Measurements from ENCODE around the gene ALG14.
"Not testable (repeated sequence)": the region's sequence is repeated elsewhere in the genome, so short reads cannot be mapped to it uniquely, and the experiment has no call there.

The ALG14 gene

GRCh38 chr1:94951509-94952208 is 121.1 kb downstream of the ALG14 start:
- FAIRE-seq = no peak

GRCh38 chr1:94951046-94951445 is 121.7 kb downstream of the ALG14 start:
- no peak for FAIRE-seq

GRCh38 chr1:94949681-94950661 is 122.8 kb downstream of the ALG14 start:
- no peak for FAIRE-seq

GRCh38 chr1:94947437-94947836 is 125.3 kb downstream of the ALG14 start:
- no peak for FAIRE-seq

GRCh38 chr1:94946886-94947285 is 125.9 kb downstream of the ALG14 start:
- FAIRE-seq = no peak

- no peak for FAIRE-seq
Observed at GRCh38 chr1:94942171-94943128, 130.3 kb downstream of the ALG14 start.

- not testable (repeated sequence) for FAIRE-seq
Observed at GRCh38 chr1:94941480-94941879, 131.3 kb downstream of the ALG14 start.

GRCh38 chr1:94940738-94941137 is 132.0 kb downstream of the ALG14 start:
- no peak for FAIRE-seq

- no peak for FAIRE-seq
Observed at GRCh38 chr1:94937820-94938219, 134.9 kb downstream of the ALG14 start.

- FAIRE-seq = no peak
Observed at GRCh38 chr1:94936861-94937620, 135.7 kb downstream of the ALG14 start.

- FAIRE-seq = no peak
Observed at GRCh38 chr1:94935476-94935875, 137.3 kb downstream of the ALG14 start.

GRCh38 chr1:94935034-94935433 is 137.7 kb downstream of the ALG14 start:
- FAIRE-seq = no peak

GRCh38 chr1:94934551-94934950 is 138.2 kb downstream of the ALG14 start:
- FAIRE-seq = no peak

GRCh38 chr1:94931254-94931841 is 141.4 kb downstream of the ALG14 start:
- FAIRE-seq = no peak

GRCh38 chr1:94929351-94930217 is 143.2 kb downstream of the ALG14 start:
- no peak for FAIRE-seq

- FAIRE-seq = no peak
Observed at GRCh38 chr1:94928293-94928939, 144.3 kb downstream of the ALG14 start.

GRCh38 chr1:94927405-94928175 is 145.2 kb downstream of the ALG14 start:
- no peak for FAIRE-seq

- FAIRE-seq = no peak
Observed at GRCh38 chr1:94926915-94927404, 145.8 kb downstream of the ALG14 start, which contains the start of gene CNN3. CNN3 (minus strand) TSS chr1:94927110; CDS start chr1:94926894, 216 bp downstream.

Data from endometrium (tissue), 2 donors.